PFSK-1 (cell line): ENCODE data around the gene PPM1H.

Source experiments
- FOXP2 ChIP-seq: optimal IDR thresholded peaks from 2 replicates; pipeline ENCODE3; 2011; ENCODE audit warnings: borderline replicate concordance, control low read depth, inconsistent platforms; ENCODE audit not compliant: insufficient read depth; ENCODE audit errors: extremely low read length, extremely low read depth
- POLR2AphosphoS5 ChIP-seq: IDR thresholded peaks from 2 replicates; pipeline ENCODE4 v1.6.1; 2012; ENCODE audit warnings: low read depth, mild to moderate bottlenecking, control low read depth, low read length, moderate library complexity
- REST ChIP-seq, 2 experiments: IDR thresholded peaks; 2 replicates each; pipeline versions ENCODE4 v1.6.1 to v1.8.0; 2011 to 2012; ENCODE audit warnings: low read depth in 2 of 2, low read length in 2 of 2, control low read depth in 1 of 2, inconsistent platforms in 1 of 2, mild to moderate bottlenecking in 1 of 2, moderate library complexity in 1 of 2; ENCODE audit not compliant: insufficient read depth in 1 of 2
- SIN3A ChIP-seq: IDR thresholded peaks from 2 replicates; pipeline ENCODE4 v1.6.1; 2012; ENCODE audit warnings: mild to moderate bottlenecking, low read length, moderate library complexity, borderline replicate concordance; ENCODE audit not compliant: insufficient read depth
- TAF1 ChIP-seq: IDR thresholded peaks from 2 replicates; pipeline ENCODE4 v1.6.1; 2012; ENCODE audit warnings: low read length, control low read depth, borderline replicate concordance; ENCODE audit not compliant: insufficient read depth

Gene PPM1H

GRCh38 chr12:62948123-62948522 lies 13.2 kb upstream of the PPM1H start:
- TF ChIP-seq REST (IDR thresholded peaks at IDR 0.05; ENCODE audit: insufficient read depth in 1 of 2, low read depth in 2 of 2, low read length in 2 of 2) (no peak), SIN3A (no peak), FOXP2 (no peak), POLR2AphosphoS5 (no peak), TAF1 (no peak)

DNA sequence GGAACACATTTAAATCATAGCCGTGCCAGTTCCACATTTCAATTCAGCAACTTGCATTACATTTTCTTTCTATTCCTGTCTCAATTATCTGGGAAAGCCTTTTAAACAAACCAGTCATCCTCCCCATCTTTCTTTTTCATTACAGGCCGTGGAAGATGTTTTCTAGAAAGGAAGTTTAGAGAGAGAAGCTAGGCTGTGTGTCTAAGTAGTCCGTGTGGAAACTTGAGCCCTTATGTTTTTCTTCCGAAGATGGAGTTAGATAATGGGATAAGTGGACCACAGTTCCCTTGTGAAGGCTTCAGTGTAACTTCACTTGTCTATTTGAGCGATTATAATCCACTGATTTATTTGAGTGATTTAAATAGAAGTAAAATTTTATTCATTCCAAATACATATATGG lies 12.4 kb upstream of the PPM1H start:
- TF ChIP-seq SIN3A, result no peak
- TF ChIP-seq TAF1, result no peak
- no peak for TF ChIP-seq FOXP2
- TF ChIP-seq REST (IDR thresholded peaks at IDR 0.05; ENCODE audit: insufficient read depth in 1 of 2, low read depth in 2 of 2, low read length in 2 of 2), result no peak
- no peak for TF ChIP-seq POLR2AphosphoS5

DNA sequence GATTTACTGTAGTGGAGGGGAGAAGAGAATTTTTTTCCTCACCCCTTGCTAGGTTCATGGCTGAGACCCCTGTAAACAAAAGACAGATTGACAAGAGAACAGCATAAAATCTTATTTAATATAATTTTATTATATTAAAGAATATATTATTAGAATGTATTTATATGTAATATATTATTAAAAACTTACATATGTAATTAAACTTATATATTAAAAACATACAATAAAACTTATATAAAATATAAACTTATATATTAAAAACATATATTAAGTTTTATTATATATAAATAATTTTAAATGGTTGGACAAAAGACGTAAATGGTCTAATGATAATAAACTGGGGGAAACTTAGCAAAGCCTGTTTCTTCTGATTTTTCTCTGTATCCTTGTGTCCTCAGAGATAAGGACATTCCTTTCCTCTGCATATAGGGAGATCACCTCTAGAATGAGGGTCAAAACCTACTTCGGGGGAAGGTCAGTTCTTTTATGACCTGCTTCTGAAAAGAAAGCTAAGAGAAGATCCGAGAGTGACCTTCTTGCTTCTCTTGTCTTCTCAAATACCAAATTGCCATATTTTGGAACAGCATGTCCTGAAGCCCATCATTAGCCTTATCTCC lies 8.9 kb upstream of the PPM1H start:
- no peak for TF ChIP-seq FOXP2
- TF ChIP-seq SIN3A, result no peak
- no peak for TF ChIP-seq REST (IDR thresholded peaks at IDR 0.05; ENCODE audit: insufficient read depth in 1 of 2, low read depth in 2 of 2, low read length in 2 of 2)
- TF ChIP-seq POLR2AphosphoS5, result no peak
- no peak for TF ChIP-seq TAF1

- no peak for TF ChIP-seq POLR2AphosphoS5
- no peak for TF ChIP-seq FOXP2
- no peak for TF ChIP-seq SIN3A
- TF ChIP-seq REST (IDR thresholded peaks at IDR 0.05; ENCODE audit: insufficient read depth in 1 of 2, low read depth in 2 of 2, low read length in 2 of 2), result no peak
- no peak for TF ChIP-seq TAF1
Observed at GRCh38 chr12:62934239-62934798, 631 bp downstream of the PPM1H start.
